Measurements from ENCODE around the gene RASL10B. TPM values are rescaled to one million over a fixed set of nuclear protein-coding genes. Genes with fewer than 3 reads are reported as not detected.

The RASL10B gene
- total RNA-seq, 4 donors from 2014 or later = 10.3 to 28.1 (median 17.4) TPM

GRCh38 chr17:35752945-35753764, 21.7 kb downstream of the RASL10B start, which contains the start of gene GAS2L2:
Gene GAS2L2, minus strand, starts transcription at chr17:35753239. Its CDS starts 389 bp downstream, at chr17:35752850.
- DNase-seq (ENCODE audit: extremely low spot score) = no peak
- Histone ChIP-seq H3K4me3 (peak within 1 kb of the TSS in 3 of 4 donors; percentile 12 to 25 (median 21)), H3K27ac (replicated peaks in 1 of 4) (peak within 1 kb of the TSS in 3 of 4 donors; percentile 20 to 42 (median 31)), H3K9me3 (no peaks in the 10 kb centered on the region), H3K36me3 (no peaks in the 10 kb centered on the region), H3K4me1 (peaks cover 11 to 36% (median 31%) of the 10 kb centered on the region in 4 donors), H3K27me3 (peaks cover 3 to 41% (median 5%) of the 10 kb centered on the region in 4 donors)
- TF ChIP-seq CTCF (IDR thresholded peaks at IDR 0.05) (no peak), POLR2AphosphoS5 (IDR thresholded peaks at IDR 0.05) (no peak), EP300 (IDR thresholded peaks at IDR 0.05) (no peak), POLR2A (IDR thresholded peaks at IDR 0.05; ENCODE audit: low read depth) (no peak)
- 50% methylated on average over 7 of the region's 9 CpGs for WGBS
- intact Hi-C loops (cut with DNase I) = no loop called here

- no peak overlapping the region for H3K27ac ChIP-seq (replicated peaks in 1 of 4)
- intact Hi-C loops (cut with DNase I) = no loop called here
- no peak overlapping the region for H3K4me3 ChIP-seq
- peaks cover 8 to 14% (median 11%) of the 10 kb centered on the region in 4 donors for H3K4me1 ChIP-seq
- no peak for TF ChIP-seq POLR2A (IDR thresholded peaks at IDR 0.05; ENCODE audit: low read depth)
- TF ChIP-seq EP300 (IDR thresholded peaks at IDR 0.05) = no peak
- TF ChIP-seq POLR2AphosphoS5 (IDR thresholded peaks at IDR 0.05) = no peak
- no peak for TF ChIP-seq CTCF (IDR thresholded peaks at IDR 0.05)
- H3K36me3 ChIP-seq = no peaks in the 10 kb centered on the region
- DNase-seq (ENCODE audit: extremely low spot score) = no peak
- H3K27me3 ChIP-seq = peaks cover 0 to 6% (median 0%) of the 10 kb centered on the region in 4 donors
- no peaks in the 10 kb centered on the region for H3K9me3 ChIP-seq
Observed at GRCh38 chr17:35757243-35757642, 25.8 kb downstream of the RASL10B start.

- 50% methylated on average over 1 of the region's 1 CpG for WGBS
- DNase-seq (ENCODE audit: extremely low spot score) = no peak
- no peak within 1 kb of the TSS for H3K4me3 ChIP-seq
- H3K27me3 ChIP-seq = no peaks in the 10 kb centered on the region
- H3K9me3 ChIP-seq = no peaks in the 10 kb centered on the region
- TF ChIP-seq POLR2AphosphoS5 (IDR thresholded peaks at IDR 0.05) = no peak
- TF ChIP-seq CTCF (IDR thresholded peaks at IDR 0.05) = no peak
- no peak for TF ChIP-seq POLR2A (IDR thresholded peaks at IDR 0.05; ENCODE audit: low read depth)
- TF ChIP-seq EP300 (IDR thresholded peaks at IDR 0.05) = no peak
- intact Hi-C loops (cut with DNase I) = no loop called here
- no peaks in the 10 kb centered on the region for H3K36me3 ChIP-seq
- no peak within 1 kb of the TSS for H3K27ac ChIP-seq (replicated peaks in 1 of 4)
- peaks cover 10 to 22% (median 21%) of the 10 kb centered on the region in 4 donors for H3K4me1 ChIP-seq
Observed at GRCh38 chr17:35760587-35760986, 29.1 kb downstream of the RASL10B start, which contains the start of gene C17orf50. Gene C17orf50, plus strand, starts transcription at chr17:35760887. Its CDS starts 55 bp downstream, at chr17:35760942.

- DNase-seq (ENCODE audit: extremely low spot score) = no peak
- intact Hi-C loops (cut with DNase I) = no loop called here
- no peak overlapping the region for H3K27ac ChIP-seq (replicated peaks in 1 of 4)
- 88% methylated on average over 5 of the region's 5 CpGs for WGBS
- TF ChIP-seq POLR2A (IDR thresholded peaks at IDR 0.05; ENCODE audit: low read depth) = no peak
- no peak for TF ChIP-seq CTCF (IDR thresholded peaks at IDR 0.05)
- no peak for TF ChIP-seq EP300 (IDR thresholded peaks at IDR 0.05)
- no peak for TF ChIP-seq POLR2AphosphoS5 (IDR thresholded peaks at IDR 0.05)
- H3K4me3 ChIP-seq = no peak overlapping the region
- H3K27me3 ChIP-seq = no peaks in the 10 kb centered on the region
- H3K4me1 ChIP-seq = peaks cover 10 to 30% (median 27%) of the 10 kb centered on the region in 4 donors
- H3K9me3 ChIP-seq = no peaks in the 10 kb centered on the region
- no peaks in the 10 kb centered on the region for H3K36me3 ChIP-seq
Observed at GRCh38 chr17:35761601-35762000, 30.2 kb downstream of the RASL10B start.
